NCI-H1417 treated with DMSO at 0.1 percent for 48 hours (cell line): ENCODE measurements around the gene ASB5.
A peak's percentile ranks its signal among the peaks of the same experiment; 100 is the strongest.

Experiments
- DNase-seq: peaks from one replicate; lab custom pipeline; 2025; lab: John Stamatoyannopoulos, UW

ASB5 gene

GRCh38 chr4:176277162-176277904 is 8.3 kb upstream of the ASB5 start:
- DNase-seq = peak; percentile 50

DNA sequence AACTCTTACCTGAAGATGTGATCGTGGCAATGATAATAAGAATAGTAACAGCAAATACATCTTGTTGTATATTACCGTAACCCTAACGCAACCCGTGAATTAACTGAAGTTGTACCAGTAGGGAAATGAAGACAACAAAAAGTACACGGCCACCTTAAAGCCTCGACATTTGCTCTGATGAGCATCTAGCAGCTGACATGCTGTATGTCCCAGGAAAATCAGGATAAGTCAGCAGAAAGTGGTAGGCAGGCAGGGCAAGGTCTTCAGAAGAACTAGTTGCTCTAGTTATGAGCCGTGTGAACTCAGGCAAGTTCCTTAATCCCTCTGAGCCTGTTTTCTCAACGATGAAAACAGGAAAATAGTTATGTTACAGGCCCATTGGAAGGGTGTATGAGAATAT is 7.7 kb upstream of the ASB5 start:
- no peak for DNase-seq

DNA sequence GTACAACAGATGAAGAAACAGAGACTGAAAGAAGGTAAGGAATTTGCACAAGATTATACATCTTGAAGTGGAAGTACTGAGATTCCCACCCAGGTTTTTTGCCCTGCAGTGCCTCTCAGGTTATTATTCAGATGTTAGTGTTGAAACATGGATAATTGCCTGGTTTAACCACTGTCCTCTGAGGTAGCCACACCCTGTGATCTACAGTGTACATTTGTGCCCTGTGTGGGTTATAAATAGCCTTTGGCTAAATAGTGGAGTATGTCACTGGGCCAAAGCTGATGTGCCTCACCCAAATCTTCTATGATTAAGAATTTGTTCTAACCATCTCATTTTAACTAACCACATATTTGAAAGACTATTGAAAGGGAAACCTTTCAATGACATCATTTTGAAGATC is 5.4 kb upstream of the ASB5 start:
- no peak for DNase-seq

DNA sequence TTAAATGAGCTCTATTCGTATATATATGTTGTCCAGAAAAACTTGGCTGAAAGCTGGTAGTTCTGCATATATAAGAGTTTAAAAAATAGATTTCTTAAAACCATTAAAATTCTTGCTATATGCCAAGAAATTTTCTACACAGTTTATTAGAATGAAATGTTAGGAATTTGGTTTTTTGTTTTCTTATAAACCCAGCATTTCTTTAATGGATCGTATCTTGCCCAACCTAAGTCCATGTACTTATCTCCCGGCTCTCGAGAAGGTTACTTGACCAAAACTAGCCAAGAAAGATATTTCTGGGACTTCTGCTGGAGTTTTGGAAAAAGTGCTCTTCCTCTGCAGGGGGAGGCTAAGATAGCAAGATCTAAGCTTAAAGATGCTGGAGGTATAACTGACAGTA is 4.7 kb upstream of the ASB5 start:
- DNase-seq = no peak

GRCh38 chr4:176272799-176273198 is 3.8 kb upstream of the ASB5 start:
- no peak for DNase-seq

DNA sequence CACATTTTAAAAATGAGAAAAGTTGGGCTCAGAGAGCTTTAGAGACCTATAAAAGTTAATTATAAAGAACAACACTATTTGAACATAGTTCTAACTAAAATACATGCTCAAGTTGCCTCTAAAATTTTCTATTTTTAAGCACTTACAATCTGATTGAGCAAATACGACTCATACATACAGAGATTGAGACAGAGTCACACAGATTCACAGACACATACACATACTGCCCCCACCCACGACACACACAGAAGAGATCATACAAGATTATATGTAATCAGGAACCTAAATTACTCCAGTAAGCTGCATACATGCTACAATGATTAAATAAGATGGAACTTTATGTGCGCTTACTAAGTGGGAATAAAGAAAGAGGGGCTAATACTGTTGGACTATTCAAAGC is 2.7 kb upstream of the ASB5 start:
- DNase-seq = no peak

DNA sequence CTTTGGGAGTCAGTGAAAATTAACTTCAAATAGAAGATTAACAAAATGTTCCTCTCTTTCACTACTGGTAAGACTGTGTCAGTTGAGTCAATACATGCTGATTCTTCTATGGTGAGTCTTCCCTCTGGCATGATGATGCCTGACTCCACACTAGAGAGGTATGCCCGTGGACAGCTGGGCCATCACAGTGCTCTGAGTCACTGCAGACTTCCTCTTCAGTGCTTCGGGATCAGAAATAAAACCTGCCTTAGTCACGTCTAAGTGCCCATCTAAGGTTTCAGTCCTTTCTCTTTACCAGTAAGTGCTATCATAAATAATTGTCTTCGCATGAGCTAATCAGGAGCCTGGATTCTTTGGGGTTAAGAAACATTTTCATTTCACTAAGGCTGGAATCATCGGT is 1.6 kb upstream of the ASB5 start:
- DNase-seq = no peak

GRCh38 chr4:176266026-176266425 is 3.0 kb downstream of the ASB5 start:
- DNase-seq = no peak

DNA sequence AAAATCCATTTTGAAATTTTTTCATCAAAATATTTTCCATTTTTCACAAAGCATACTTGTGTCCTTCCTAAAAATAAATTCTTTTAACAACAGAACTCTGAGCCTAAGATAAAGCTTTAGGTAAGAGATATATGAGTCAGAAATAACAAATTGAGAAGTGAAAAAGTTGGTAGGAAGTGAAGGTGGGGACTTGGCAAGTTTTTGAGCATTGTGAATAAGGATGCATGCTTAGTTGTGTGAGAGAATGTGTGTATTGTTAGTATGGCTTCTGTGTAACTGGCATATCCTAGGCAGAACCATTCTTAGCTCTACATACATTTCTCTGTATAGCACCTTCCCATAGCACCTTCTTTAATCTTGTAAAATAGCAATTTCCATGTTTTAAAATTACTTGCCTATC is 6.8 kb downstream of the ASB5 start:
- DNase-seq = no peak

DNA sequence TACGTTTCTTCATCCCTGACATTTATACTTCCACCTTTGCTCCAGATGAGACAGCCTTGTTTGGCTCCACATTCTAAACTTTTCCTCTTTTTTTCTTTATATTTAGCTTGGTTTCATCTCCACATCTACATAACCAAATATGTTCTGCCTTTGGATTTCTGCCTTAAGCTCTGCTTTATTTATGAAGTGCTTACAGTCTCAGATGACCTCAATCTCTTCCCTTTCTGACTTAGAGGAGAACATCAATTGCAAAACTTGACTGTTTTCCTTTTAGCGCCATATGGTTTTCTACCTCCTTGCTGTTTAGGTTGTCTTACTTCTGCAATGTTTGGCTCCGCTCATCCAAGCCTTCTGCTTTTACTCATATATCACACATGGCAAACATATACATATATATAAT is 7.5 kb downstream of the ASB5 start:
- no peak for DNase-seq

DNA sequence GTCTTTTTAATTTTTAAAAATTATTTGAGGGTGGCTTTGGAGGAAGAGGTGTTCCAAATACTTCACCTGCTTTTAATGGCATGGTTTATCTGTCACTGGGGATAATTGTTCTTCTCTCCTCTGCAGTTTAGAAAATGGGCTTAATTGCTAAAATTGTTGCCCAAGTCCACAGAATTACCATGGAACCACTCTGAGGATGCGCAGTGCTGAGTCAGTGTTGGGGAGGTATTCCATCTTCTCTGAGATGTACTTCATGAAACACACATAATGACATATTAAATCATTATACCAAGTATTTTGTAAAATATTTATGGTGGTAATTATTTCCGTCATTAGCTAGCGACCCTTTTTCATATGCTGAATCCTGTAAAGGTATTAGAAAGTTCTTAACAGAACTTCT is 8.0 kb downstream of the ASB5 start:
- no peak for DNase-seq

GRCh38 chr4:176259330-176260090 is 9.5 kb downstream of the ASB5 start:
- DNase-seq = no peak

- no peak for DNase-seq
These were observed 10.9 kb downstream of the ASB5 start for GRCh38 chr4:176258135-176258534.

GRCh38 chr4:176256921-176257320 is 12.1 kb downstream of the ASB5 start:
- no peak for DNase-seq

GRCh38 chr4:176242764-176243347 is 26.2 kb downstream of the ASB5 start:
- no peak for DNase-seq

GRCh38 chr4:176241703-176242102 is 27.3 kb downstream of the ASB5 start:
- no peak for DNase-seq

DNA sequence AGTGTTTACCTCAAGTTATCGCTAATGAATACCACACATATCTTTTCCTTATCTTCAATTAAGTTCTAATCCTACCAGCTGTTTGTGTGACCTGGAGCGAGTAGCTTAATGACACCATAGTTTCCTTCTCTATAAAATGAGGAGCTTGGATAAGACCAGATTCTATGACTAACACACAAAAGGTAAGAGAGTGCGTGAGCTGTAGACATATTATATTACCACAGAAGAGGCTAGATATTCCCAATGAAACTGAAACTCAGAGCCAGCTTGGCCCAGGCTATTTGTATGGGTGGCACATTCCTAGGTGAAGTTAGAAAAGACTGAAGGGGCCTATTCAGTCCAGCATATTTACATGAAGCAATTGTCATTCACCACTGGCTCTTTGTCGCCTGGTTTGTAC is 30.2 kb downstream of the ASB5 start:
- no peak for DNase-seq

DNA sequence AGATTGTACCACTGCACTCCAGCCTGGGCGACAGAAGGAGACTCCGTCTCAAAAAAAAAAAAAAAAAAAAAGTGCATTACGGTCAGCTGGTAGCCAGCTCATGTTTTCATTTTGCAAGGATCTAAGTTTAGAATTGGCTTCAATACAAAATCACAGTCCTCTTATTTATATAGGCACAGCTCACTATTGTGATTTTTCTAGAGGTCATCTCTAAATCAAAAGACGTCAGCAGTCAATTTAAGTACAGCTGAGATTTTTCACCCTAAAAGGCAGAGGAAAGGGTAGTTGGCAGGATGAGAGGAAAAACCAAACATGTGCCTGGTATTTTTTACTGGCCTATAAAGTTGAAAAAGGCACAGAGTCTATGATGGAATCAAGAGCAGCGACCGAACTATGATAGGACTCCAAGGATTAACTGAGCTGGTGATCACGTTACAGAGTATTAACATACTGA is 30.8 kb downstream of the ASB5 start:
- DNase-seq = no peak

DNA sequence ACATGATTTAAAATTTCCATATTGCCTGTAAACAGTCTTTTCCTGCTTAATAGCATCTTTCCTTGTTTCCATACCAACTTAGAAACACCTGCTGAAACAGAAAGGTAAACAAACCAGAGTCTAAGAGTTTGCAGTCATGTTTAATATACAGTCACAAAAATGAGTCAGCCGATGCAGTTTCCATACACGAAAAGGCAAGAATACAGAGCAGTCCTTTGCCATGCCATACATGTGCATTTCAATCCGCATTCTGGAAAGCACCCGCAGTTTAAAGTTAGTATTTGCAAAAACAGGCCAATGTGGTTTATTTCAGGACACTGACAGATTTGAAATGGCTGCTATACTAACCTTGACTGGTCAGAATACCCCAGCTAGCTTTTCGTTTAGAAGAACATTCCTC is 32.1 kb downstream of the ASB5 start:
- no peak for DNase-seq

DNA sequence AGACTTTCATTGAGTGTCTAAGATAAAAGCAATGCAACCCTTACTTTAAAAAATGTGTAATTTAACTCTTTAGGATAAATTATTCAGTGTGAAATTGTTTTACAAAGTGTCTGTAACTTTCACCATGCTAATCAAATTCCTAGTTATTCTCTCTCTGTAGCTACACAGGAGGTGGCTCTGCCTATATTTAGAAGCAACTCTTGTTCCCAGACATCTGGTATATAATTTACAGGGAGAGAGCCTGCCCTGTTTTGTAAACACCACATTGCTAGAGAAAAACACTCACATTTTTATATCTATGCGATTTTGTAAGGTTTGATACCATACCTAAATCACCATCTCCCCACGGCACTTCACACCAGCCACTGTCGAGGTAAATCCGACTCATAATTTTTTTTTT is 38.2 kb downstream of the ASB5 start:
- no peak for DNase-seq

GRCh38 chr4:176229645-176230044 is 39.4 kb downstream of the ASB5 start:
- no peak for DNase-seq

DNA sequence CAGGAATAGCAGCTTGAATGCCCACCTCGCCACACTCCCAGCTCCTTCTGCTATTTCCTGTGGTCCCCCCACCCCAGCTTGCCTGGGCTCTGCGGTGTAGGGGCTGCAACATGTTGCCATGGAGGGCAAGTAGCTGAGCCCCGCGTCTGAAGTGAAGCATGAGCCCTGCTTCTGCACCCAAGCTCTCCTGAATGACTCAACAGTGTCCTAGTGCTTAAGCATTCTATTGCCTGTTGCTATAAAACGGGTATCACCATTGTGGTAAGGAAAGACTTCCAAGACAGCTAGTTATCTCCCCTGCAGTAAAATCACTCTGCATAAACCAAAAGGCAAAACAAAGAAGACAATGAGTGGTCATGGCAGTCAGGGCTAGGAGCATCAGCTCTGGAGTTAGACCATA is 42.3 kb downstream of the ASB5 start:
- DNase-seq = no peak

- DNase-seq = no peak
These were observed 45.5 kb downstream of the ASB5 start for GRCh38 chr4:176223561-176223960.
